HFFc6 (cell line): ENCODE data around the gene TTC36. TPM values are rescaled to one million over a fixed set of nuclear protein-coding genes. Genes with fewer than 3 reads are reported as not detected.

Experiments used
- DNase-seq: peaks from one replicate; pipeline ENCODE4 v3.0.0-alpha.2; 2018
- H3K27ac Mint-ChIP-seq: 2 replicates; pipeline ENCODE4 v1.8.0; 2020; ENCODE audit warnings: mild to moderate bottlenecking, mixed read lengths
- H3K27me3 Mint-ChIP-seq: 2 replicates; pipeline ENCODE4 v1.8.0; 2021; ENCODE audit warnings: mild to moderate bottlenecking, moderate library complexity, mixed read lengths; ENCODE audit not compliant: insufficient read depth
- H3K36me3 Mint-ChIP-seq: 2 replicates; pipeline ENCODE4 v1.8.0; 2021; ENCODE audit warnings: low read depth, mixed read lengths
- H3K4me1 Mint-ChIP-seq: 2 replicates; pipeline ENCODE4 v1.8.0; 2020; ENCODE audit warnings: low read depth, mixed read lengths
- H3K4me3 Mint-ChIP-seq: 2 replicates; pipeline ENCODE4 v1.8.0; 2020; ENCODE audit warnings: mild to moderate bottlenecking, moderate library complexity, mixed read lengths
- H3K9me3 Mint-ChIP-seq: 2 replicates; pipeline ENCODE4 v1.8.0; 2020; ENCODE audit warnings: mild to moderate bottlenecking, mixed read lengths
- CTCF ChIP-seq: fragments of 200-600 bp; sonication (generic); IDR thresholded peaks from 2 replicates; pipeline ENCODE4 v1.5.0; 2021; ENCODE audit warnings: antibody characterized with exemption, mild to moderate bottlenecking
- total RNA-seq, 6 experiments: library from RNA; stranded (reverse); fragmentation: NEBNext Ultra II Directional; extraction: Animal tissue kit (Norgen Biotek cat#: 25700); gene quantifications; 2 replicates in 1 of 6; 3 replicates in 5 of 6; pipeline ENCODE4 v1.2.3, GENCODE V29; 2021

Gene TTC36
- total RNA-seq, 6 experiments from 2014 or later, result 0.25 to 0.88 (median 0.52) TPM; not detected in 1

- H3K4me3 Mint-ChIP-seq, result no peak overlapping the region
- 0 out of 2 replicates have a peak overlapping the region, but pooled peaks have one; percentile 4 for H3K27ac Mint-ChIP-seq
- peaks cover 59% of the 10 kb centered on the region for H3K36me3 Mint-ChIP-seq
Observed at GRCh38 chr11:118497831-118498230, 29.4 kb upstream of the TTC36 start.

GRCh38 chr11:118503216-118503615 lies 24.1 kb upstream of the TTC36 start:
- no peak for DNase-seq
- H3K27me3 Mint-ChIP-seq, result peaks cover 1% of the 10 kb centered on the region; the same call in 1 of the 2 replicates
- TF ChIP-seq CTCF, result no peak
- no peaks in the 10 kb centered on the region for H3K4me1 Mint-ChIP-seq
- peaks cover 60% of the 10 kb centered on the region for H3K36me3 Mint-ChIP-seq
- H3K27ac Mint-ChIP-seq, result no peak overlapping the region
- no peaks in the 10 kb centered on the region for H3K9me3 Mint-ChIP-seq
- H3K4me3 Mint-ChIP-seq, result no peak overlapping the region

More at GRCh38 chr11:118497831-118498230, 29.4 kb upstream of the TTC36 start:
- peaks cover 9% of the 10 kb centered on the region for H3K4me1 Mint-ChIP-seq
- TF ChIP-seq CTCF, result no peak
- no peaks in the 10 kb centered on the region; the same call in 1 of the 2 replicates for H3K27me3 Mint-ChIP-seq
- H3K9me3 Mint-ChIP-seq, result no peaks in the 10 kb centered on the region
- DNase-seq, result peak; percentile 28

- Mint-ChIP-seq H3K27ac (no peak overlapping the region), H3K27me3 (no peaks in the 10 kb centered on the region; the same call in 1 of the 2 replicates), H3K36me3 (peaks cover 42% of the 10 kb centered on the region), H3K4me3 (no peak overlapping the region), H3K4me1 (no peaks in the 10 kb centered on the region), H3K9me3 (no peaks in the 10 kb centered on the region)
- DNase-seq, result no peak
- no peak for TF ChIP-seq CTCF
Observed at GRCh38 chr11:118511601-118512000, 15.7 kb upstream of the TTC36 start.

GRCh38 chr11:118514103-118514502 lies 13.2 kb upstream of the TTC36 start:
- Mint-ChIP-seq H3K27ac (no peak overlapping the region), H3K36me3 (peaks cover 42% of the 10 kb centered on the region)

GRCh38 chr11:118519549-118519948 lies 7.7 kb upstream of the TTC36 start:
- DNase-seq, result no peak
- no peak for TF ChIP-seq CTCF
- H3K27me3 Mint-ChIP-seq, result peaks cover 2% of the 10 kb centered on the region; the same call in 1 of the 2 replicates
- H3K36me3 Mint-ChIP-seq, result peaks cover 36% of the 10 kb centered on the region
- no peaks in the 10 kb centered on the region for H3K4me1 Mint-ChIP-seq
- H3K9me3 Mint-ChIP-seq, result no peaks in the 10 kb centered on the region
- H3K27ac Mint-ChIP-seq, result no peak overlapping the region
- no peak overlapping the region for H3K4me3 Mint-ChIP-seq

More at GRCh38 chr11:118514103-118514502, 13.2 kb upstream of the TTC36 start:
- no peaks in the 10 kb centered on the region; the same call in 1 of the 2 replicates for H3K27me3 Mint-ChIP-seq
- H3K9me3 Mint-ChIP-seq, result no peaks in the 10 kb centered on the region
- no peaks in the 10 kb centered on the region for H3K4me1 Mint-ChIP-seq
- no peak for TF ChIP-seq CTCF
- DNase-seq, result no peak
- no peak overlapping the region for H3K4me3 Mint-ChIP-seq
